A549 (cell line): ENCODE measurements around the gene CC2D1A. TPM values are rescaled to one million over a fixed set of nuclear protein-coding genes. Genes with fewer than 3 reads are reported as not detected.

Experiments used
- ATAC-seq, 2 experiments: fragments of 200-7000 bp in 1 of 2; fragments of >200 bp in 1 of 2; cut with Nextera tagmentation in 1 of 2; cut with Tn5 transposase in 1 of 2; 3 replicates each; pipeline versions ENCODE4 v1.8.0 to v1.9.1; 2018 to 2020; ENCODE audit warnings: mild to moderate bottlenecking in 1 of 2, moderate library complexity in 1 of 2
- CTCF ChIA-PET: fragments of 300-600 bp; sonication (Branson Sonifier 250); formaldehyde crosslinking; extraction: SDS; loops from one replicate; lab custom pipeline; 2021; ENCODE audit warnings: antibody characterized with exemption, inconsistent platforms; lab: Yijun Ruan, JAX
- POLR2A ChIA-PET: fragments of 350-600 bp; formaldehyde crosslinking; extraction: SDS; loops from one replicate; lab custom pipeline; 2021; ENCODE audit warnings: antibody characterized with exemption, inconsistent platforms; lab: Yijun Ruan, JAX
- DNase-seq, 2 experiments: peaks; one replicate each; pipeline versions ENCODE4 v3.0.0 to v3.0.0-alpha.2; 2011 to 2016; ENCODE audit warnings: low read depth in 1 of 2, low spot score in 1 of 2
- FAIRE-seq: peaks from 2 replicates; lab custom pipeline; 2011; peaks lifted over from hg19 to GRCh38; lab: Jason Lieb, UNC
- H3K27ac ChIP-seq, 2 experiments: fragments of >200 bp; sonication (Bioruptor Twin); formaldehyde crosslinking; 3 replicates each; pipeline ENCODE4 v1.5.1; 2016 to 2017
- H3K4me1 ChIP-seq: fragments of >200 bp; sonication (Bioruptor Twin); formaldehyde crosslinking; 3 replicates; pipeline ENCODE4 v1.6.1; 2016
- H3K4me2 ChIP-seq: fragments of >200 bp; sonication (Bioruptor Twin); formaldehyde crosslinking; 3 replicates; pipeline ENCODE4 v1.6.1; 2016
- H3K4me3 ChIP-seq: fragments of >200 bp; sonication (Bioruptor Twin); formaldehyde crosslinking; 3 replicates; pipeline ENCODE4 v1.5.1; 2016
- H3K9me3 ChIP-seq: fragments of >200 bp; sonication (Bioruptor Twin); formaldehyde crosslinking; 3 replicates; pipeline ENCODE4 v1.6.1; 2016
- BHLHE40 ChIP-seq: IDR thresholded peaks from 2 replicates; pipeline ENCODE4 v1.6.1; 2012; ENCODE audit warnings: low read depth, low read length, inconsistent platforms
- CBX8 ChIP-seq: fragments of 200-600 bp; sonication (generic); IDR thresholded peaks from 2 replicates; pipeline ENCODE4 v1.6.1; 2016
- CEBPB ChIP-seq, 2 experiments: fragments of >200 bp in 1 of 2; sonication (Bioruptor Twin) in 1 of 2; formaldehyde crosslinking in 1 of 2; IDR thresholded peaks; 2 replicates each; pipeline ENCODE4 v1.6.1; 2012 to 2016
- ESRRA ChIP-seq: fragments of 150-350 bp; IDR thresholded peaks from 2 replicates; pipeline ENCODE4 v1.6.1; 2014; ENCODE audit warnings: mild to moderate bottlenecking, low read length, borderline replicate concordance
- HEYL ChIP-seq: fragments of 250-450 bp; sonication (Bioruptor Pico); IDR thresholded peaks from 2 replicates; pipeline ENCODE4 v1.8.0; 2021; ENCODE audit warnings: mild to moderate bottlenecking, moderate library complexity
- HOXB13 ChIP-seq: fragments of 250-450 bp; sonication (Bioruptor Pico); IDR thresholded peaks from 2 replicates; pipeline ENCODE4 v1.5.0; 2020; ENCODE audit warnings: low read depth, mild to moderate bottlenecking, moderate library complexity
- JUNB ChIP-seq: fragments of >200 bp; sonication (Bioruptor Twin); formaldehyde crosslinking; IDR thresholded peaks from 2 replicates; pipeline ENCODE4 v1.6.1; 2016
- MYC ChIP-seq: IDR thresholded peaks from 2 replicates; pipeline ENCODE4 v1.6.1; 2012; ENCODE audit warnings: mild to moderate bottlenecking, inconsistent platforms, low read length, improper control_type of control experiment, borderline replicate concordance
- NR3C1 ChIP-seq: fragments of >200 bp; sonication (Bioruptor Twin); formaldehyde crosslinking; IDR thresholded peaks from 3 replicates; pipeline ENCODE4 v1.6.1; 2017
- POLR2AphosphoS2 ChIP-seq: conservative IDR thresholded peaks from 2 replicates; pipeline ENCODE4 v1.6.1; 2012; ENCODE audit warnings: low read length, improper control_type of control experiment, inconsistent platforms
- RNF2 ChIP-seq: fragments of 200-600 bp; sonication (generic); IDR thresholded peaks from 2 replicates; pipeline ENCODE4 v1.6.1; 2016; ENCODE audit warnings: low read depth, mild to moderate bottlenecking, antibody characterized with exemption, moderate library complexity, borderline replicate concordance
- SMC3 ChIP-seq: fragments of >200 bp; sonication (Bioruptor Twin); formaldehyde crosslinking; IDR thresholded peaks from 3 replicates; pipeline ENCODE4 v1.6.1; 2018; ENCODE audit warnings: inconsistent platforms
- TP53 ChIP-seq: fragments of 250-450 bp; sonication (Bioruptor Pico); IDR thresholded peaks from 2 replicates; pipeline ENCODE4 v1.5.0; 2021; ENCODE audit warnings: mild to moderate bottlenecking, moderate library complexity
- ZFP36 ChIP-seq: fragments of 450-650 bp; IDR thresholded peaks from 2 replicates; pipeline ENCODE4 v1.6.1; 2014; ENCODE audit warnings: borderline replicate concordance; ENCODE audit not compliant: partially characterized antibody
- WGBS: methylation state at CpG from one replicate; pipeline ENCODE4 v1.1.6; 2017; ENCODE audit errors: missing lambda C conversion rate; 5-methylcytosine and 5-hydroxymethylcytosine counted together
- polyA plus RNA-seq, 4 experiments: library from polyadenylated mRNA; depleted of rRNA in 3 of 4; stranded (reverse); fragments of >200 nt; fragmentation: RNase III in 1 of 4; extraction: RNeasy Plus Mini Kit Qiagen cat#74134 plus additional on column Dnase treatment in 1 of 4; gene quantifications; 2 replicates in 3 of 4; 3 replicates in 1 of 4; pipeline ENCODE4 v1.2.3, GENCODE V29; 2011 to 2017
- TF ChIP-seq, protein P1 (sequence below): fragments of 150-350 bp; IDR thresholded peaks from 2 replicates; pipeline ENCODE4 v1.6.1; 2014; ENCODE audit warnings: low read depth, mild to moderate bottlenecking, low read length
- TF ChIP-seq, protein P2 (sequence below): fragments of 200-600 bp; sonication (generic); IDR thresholded peaks from 2 replicates; pipeline ENCODE4 v1.6.1; 2016; ENCODE audit warnings: antibody characterized with exemption, mild to moderate bottlenecking, moderate library complexity
- TF ChIP-seq, protein P3 (sequence below): fragments of >200 bp; sonication (Bioruptor Twin); formaldehyde crosslinking; IDR thresholded peaks from 2 replicates; pipeline ENCODE4 v1.6.1; 2016
- TF ChIP-seq, protein P4 (sequence below): fragments of 250-450 bp; sonication (Bioruptor Pico); IDR thresholded peaks from 2 replicates; pipeline ENCODE4 v1.5.0; 2021; ENCODE audit warnings: mild to moderate bottlenecking, moderate library complexity, borderline replicate concordance

The CC2D1A gene
- polyA plus RNA-seq, 2 of the 4 experiments (the other 2 are of a cell fraction): 4.8 to 13.9 TPM

GRCh38 chr19:13923194-13923987 lies 17.4 kb downstream of the CC2D1A start:
- no peak overlapping the region for H3K4me2 ChIP-seq
- H3K9me3 ChIP-seq: no peaks in the 10 kb centered on the region
- 91% methylated on average over 27 of the region's 28 CpGs for WGBS
- H3K4me1 ChIP-seq: no peaks in the 10 kb centered on the region
- ATAC-seq: no peak
- CTCF ChIA-PET: no interaction called here
- no peak overlapping the region for H3K27ac ChIP-seq
- DNase-seq: no peak
- H3K4me3 ChIP-seq: no peak overlapping the region
- TF ChIP-seq RNF2: no peak
- TF ChIP-seq ESRRA: no peak
- TF ChIP-seq, protein P1, sequence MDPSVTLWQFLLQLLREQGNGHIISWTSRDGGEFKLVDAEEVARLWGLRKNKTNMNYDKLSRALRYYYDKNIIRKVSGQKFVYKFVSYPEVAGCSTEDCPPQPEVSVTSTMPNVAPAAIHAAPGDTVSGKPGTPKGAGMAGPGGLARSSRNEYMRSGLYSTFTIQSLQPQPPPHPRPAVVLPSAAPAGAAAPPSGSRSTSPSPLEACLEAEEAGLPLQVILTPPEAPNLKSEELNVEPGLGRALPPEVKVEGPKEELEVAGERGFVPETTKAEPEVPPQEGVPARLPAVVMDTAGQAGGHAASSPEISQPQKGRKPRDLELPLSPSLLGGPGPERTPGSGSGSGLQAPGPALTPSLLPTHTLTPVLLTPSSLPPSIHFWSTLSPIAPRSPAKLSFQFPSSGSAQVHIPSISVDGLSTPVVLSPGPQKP: no peak
- TF ChIP-seq, protein P2, sequence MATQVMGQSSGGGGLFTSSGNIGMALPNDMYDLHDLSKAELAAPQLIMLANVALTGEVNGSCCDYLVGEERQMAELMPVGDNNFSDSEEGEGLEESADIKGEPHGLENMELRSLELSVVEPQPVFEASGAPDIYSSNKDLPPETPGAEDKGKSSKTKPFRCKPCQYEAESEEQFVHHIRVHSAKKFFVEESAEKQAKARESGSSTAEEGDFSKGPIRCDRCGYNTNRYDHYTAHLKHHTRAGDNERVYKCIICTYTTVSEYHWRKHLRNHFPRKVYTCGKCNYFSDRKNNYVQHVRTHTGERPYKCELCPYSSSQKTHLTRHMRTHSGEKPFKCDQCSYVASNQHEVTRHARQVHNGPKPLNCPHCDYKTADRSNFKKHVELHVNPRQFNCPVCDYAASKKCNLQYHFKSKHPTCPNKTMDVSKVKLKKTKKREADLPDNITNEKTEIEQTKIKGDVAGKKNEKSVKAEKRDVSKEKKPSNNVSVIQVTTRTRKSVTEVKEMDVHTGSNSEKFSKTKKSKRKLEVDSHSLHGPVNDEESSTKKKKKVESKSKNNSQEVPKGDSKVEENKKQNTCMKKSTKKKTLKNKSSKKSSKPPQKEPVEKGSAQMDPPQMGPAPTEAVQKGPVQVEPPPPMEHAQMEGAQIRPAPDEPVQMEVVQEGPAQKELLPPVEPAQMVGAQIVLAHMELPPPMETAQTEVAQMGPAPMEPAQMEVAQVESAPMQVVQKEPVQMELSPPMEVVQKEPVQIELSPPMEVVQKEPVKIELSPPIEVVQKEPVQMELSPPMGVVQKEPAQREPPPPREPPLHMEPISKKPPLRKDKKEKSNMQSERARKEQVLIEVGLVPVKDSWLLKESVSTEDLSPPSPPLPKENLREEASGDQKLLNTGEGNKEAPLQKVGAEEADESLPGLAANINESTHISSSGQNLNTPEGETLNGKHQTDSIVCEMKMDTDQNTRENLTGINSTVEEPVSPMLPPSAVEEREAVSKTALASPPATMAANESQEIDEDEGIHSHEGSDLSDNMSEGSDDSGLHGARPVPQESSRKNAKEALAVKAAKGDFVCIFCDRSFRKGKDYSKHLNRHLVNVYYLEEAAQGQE: no peak
- no peak for TF ChIP-seq CEBPB (IDR thresholded peaks at IDR 0.05)
- no peak for TF ChIP-seq NR3C1
- no peak for TF ChIP-seq BHLHE40
- TF ChIP-seq HEYL (CRISPR knock-in tag): no peak
- no peak for TF ChIP-seq TP53 (CRISPR knock-in tag)
- TF ChIP-seq MYC: no peak
- TF ChIP-seq, all 56 proteins: peak for 0
- FAIRE-seq: no peak
- POLR2A ChIA-PET: interaction anchor here (1.2 kb wide), 1 partner anchor 10 kb away, joined by 3 read pairs; no protein-coding TSS in a partner anchor

- Histone ChIP-seq H3K4me2 (no peak overlapping the region), H3K4me1 (no peaks in the 10 kb centered on the region), H3K27ac (no peak overlapping the region), H3K4me3 (no peak overlapping the region), H3K9me3 (no peaks in the 10 kb centered on the region)
- CTCF ChIA-PET: interaction anchor here (1.9 kb wide), 1 partner anchor 12 kb away, joined by 6 read pairs; no protein-coding TSS in a partner anchor
- POLR2A ChIA-PET: no interaction called here
- ATAC-seq (no peak), FAIRE-seq (no peak), DNase-seq (no peak)
- whole genome bisulfite sequencing: 53% methylated on average over 4 of the region's 4 CpGs
- TF ChIP-seq SMC3 (no peak), TP53 (CRISPR knock-in tag) (no peak), CEBPB (IDR thresholded peaks at IDR 0.05) (no peak), ZFP36 (no peak), JUNB (no peak), HOXB13 (no peak), CBX8 (no peak), POLR2AphosphoS2 (no peak), RNF2 (no peak)
- TF ChIP-seq, protein P3, sequence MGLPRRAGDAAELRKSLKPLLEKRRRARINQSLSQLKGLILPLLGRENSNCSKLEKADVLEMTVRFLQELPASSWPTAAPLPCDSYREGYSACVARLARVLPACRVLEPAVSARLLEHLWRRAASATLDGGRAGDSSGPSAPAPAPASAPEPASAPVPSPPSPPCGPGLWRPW: no peak
- TF ChIP-seq, protein P2: no peak
- TF ChIP-seq, protein P4, sequence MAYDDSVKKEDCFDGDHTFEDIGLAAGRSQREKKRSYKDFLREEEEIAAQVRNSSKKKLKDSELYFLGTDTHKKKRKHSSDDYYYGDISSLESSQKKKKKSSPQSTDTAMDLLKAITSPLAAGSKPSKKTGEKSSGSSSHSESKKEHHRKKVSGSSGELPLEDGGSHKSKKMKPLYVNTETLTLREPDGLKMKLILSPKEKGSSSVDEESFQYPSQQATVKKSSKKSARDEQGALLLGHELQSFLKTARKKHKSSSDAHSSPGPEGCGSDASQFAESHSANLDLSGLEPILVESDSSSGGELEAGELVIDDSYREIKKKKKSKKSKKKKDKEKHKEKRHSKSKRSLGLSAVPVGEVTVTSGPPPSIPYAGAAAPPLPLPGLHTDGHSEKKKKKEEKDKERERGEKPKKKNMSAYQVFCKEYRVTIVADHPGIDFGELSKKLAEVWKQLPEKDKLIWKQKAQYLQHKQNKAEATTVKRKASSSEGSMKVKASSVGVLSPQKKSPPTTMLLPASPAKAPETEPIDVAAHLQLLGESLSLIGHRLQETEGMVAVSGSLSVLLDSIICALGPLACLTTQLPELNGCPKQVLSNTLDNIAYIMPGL (CRISPR knock-in tag): no peak
- TF ChIP-seq, all 56 proteins: peak for 0
These were observed 20.0 kb downstream of the CC2D1A start for GRCh38 chr19:13926010-13926409.
